K562 (cell line): ENCODE results near the gene BCL2L13. TPM values are rescaled to one million over a fixed set of nuclear protein-coding genes. Genes with fewer than 3 reads are reported as not detected.
A peak's percentile ranks its signal among the peaks of the same experiment; 100 is the strongest.

Experiments
- ASH1L ChIP-seq: fragments of 450-650 bp; IDR thresholded peaks from 2 replicates; pipeline ENCODE4 v1.6.1; 2018; ENCODE audit warnings: borderline replicate concordance, mild to moderate bottlenecking, low read depth; ENCODE audit not compliant: partially characterized antibody
- MTA1 ChIP-seq: fragments of 450-650 bp; IDR thresholded peaks from 2 replicates; pipeline ENCODE4 v1.6.1; 2017; ENCODE audit warnings: borderline replicate concordance
- MYC ChIP-seq, 2 experiments: fragments of 250-450 bp in 1 of 2; sonication (Bioruptor Pico) in 1 of 2; IDR thresholded peaks; 2 replicates each; pipeline versions ENCODE4 v1.5.1 to v1.6.1; 2012 to 2021; ENCODE audit warnings: low read depth in 2 of 2, borderline replicate concordance in 1 of 2, improper control_type of control experiment in 1 of 2, low read length in 1 of 2, mild to moderate bottlenecking in 1 of 2, moderate library complexity in 1 of 2
- NCOA2 ChIP-seq, 2 experiments: fragments of 450-650 bp; IDR thresholded peaks; 2 replicates each; pipeline ENCODE4 v1.6.1; 2018; ENCODE audit warnings: mild to moderate bottlenecking in 2 of 2, moderate library complexity in 1 of 2; ENCODE audit not compliant: partially characterized antibody in 2 of 2
- PTBP1 ChIP-seq: fragments of 200-400 bp; formaldehyde crosslinking; IDR thresholded peaks from 2 replicates; pipeline ENCODE4 v1.6.1; 2017; ENCODE audit warnings: low read depth, low read length
- SMARCA5 ChIP-seq: fragments of 450-650 bp; IDR thresholded peaks from 2 replicates; pipeline ENCODE4 v1.6.1; 2016
- SREBF1 ChIP-seq: fragments of 150-350 bp; IDR thresholded peaks from 2 replicates; pipeline ENCODE4 v1.6.1; 2014; ENCODE audit warnings: antibody characterized with exemption, low read depth, low read length, borderline replicate concordance
- STAT5B ChIP-seq: fragments of 250-450 bp; sonication (Bioruptor Pico); IDR thresholded peaks from 2 replicates; pipeline ENCODE4 v1.8.0; 2021; ENCODE audit warnings: mild to moderate bottlenecking, inconsistent platforms
- XRCC5 ChIP-seq: fragments of 200-400 bp; formaldehyde crosslinking; IDR thresholded peaks from 2 replicates; pipeline ENCODE4 v1.6.1; 2017; ENCODE audit warnings: low read depth, mild to moderate bottlenecking, low read length
- ZBTB1 ChIP-seq: sonication (generic); formaldehyde crosslinking; IDR thresholded peaks from 2 replicates; pipeline ENCODE4 v1.8.1; 2023; ENCODE audit warnings: missing genetic modification reagents, low read depth, mild to moderate bottlenecking, borderline replicate concordance
- ZNF76 ChIP-seq: fragments of 250-450 bp; sonication (Bioruptor Pico); IDR thresholded peaks from 2 replicates; pipeline ENCODE4 v1.4.0; 2020; ENCODE audit warnings: mild to moderate bottlenecking, moderate library complexity, borderline replicate concordance
- polyA plus RNA-seq, 8 experiments: library from polyadenylated mRNA; depleted of rRNA in 4 of 8; stranded (reverse) in 5 of 8; unstranded in 3 of 8; fragments of >200 nt; fragmentation: Nextera tagmentation in 2 of 8; fragmentation: Illumina TruSeq in 1 of 8; extraction: Ambion mirVana in 2 of 8; extraction: Trizol in 1 of 8; gene quantifications; 2 replicates each; pipeline versions ENCODE4 v1.2.1 to v1.2.3, GENCODE V29; 2011 to 2014; ENCODE audit warnings: inconsistent platforms in 1 of 8, missing spikeins in 1 of 8
- total RNA-seq, 7 experiments: library from RNA; depleted of rRNA in 6 of 7; stranded (reverse); fragments of >200 nt in 6 of 7; fragmentation: Illumina TruSeq in 2 of 7; extraction: Trizol in 2 of 7; gene quantifications; 2 replicates each; pipeline versions ENCODE4 v1.2.1 to v1.2.3, GENCODE V29; 2011 to 2021; ENCODE audit warnings: low replicate concordance in 1 of 7
- TF ChIP-seq, protein P1 (sequence below): fragments of 200-600 bp; sonication (generic); IDR thresholded peaks from one replicate; pipeline ENCODE4 v1.6.1; 2012; ENCODE audit warnings: mild to moderate bottlenecking, low read depth, low read length, inconsistent platforms
- TF ChIP-seq, protein P2 (sequence below): sonication (generic); formaldehyde crosslinking; IDR thresholded peaks from 2 replicates; pipeline ENCODE4 v1.4.0; 2020; ENCODE audit warnings: mild to moderate bottlenecking, missing genetic modification reagents

BCL2L13 gene
- total and polyA plus RNA-seq, 9 of the 15 experiments (the other 6 are each of a cell fraction or from before 2014, with no cell fraction given), result 41.5 to 63.4 (median 56.5) TPM

DNA sequence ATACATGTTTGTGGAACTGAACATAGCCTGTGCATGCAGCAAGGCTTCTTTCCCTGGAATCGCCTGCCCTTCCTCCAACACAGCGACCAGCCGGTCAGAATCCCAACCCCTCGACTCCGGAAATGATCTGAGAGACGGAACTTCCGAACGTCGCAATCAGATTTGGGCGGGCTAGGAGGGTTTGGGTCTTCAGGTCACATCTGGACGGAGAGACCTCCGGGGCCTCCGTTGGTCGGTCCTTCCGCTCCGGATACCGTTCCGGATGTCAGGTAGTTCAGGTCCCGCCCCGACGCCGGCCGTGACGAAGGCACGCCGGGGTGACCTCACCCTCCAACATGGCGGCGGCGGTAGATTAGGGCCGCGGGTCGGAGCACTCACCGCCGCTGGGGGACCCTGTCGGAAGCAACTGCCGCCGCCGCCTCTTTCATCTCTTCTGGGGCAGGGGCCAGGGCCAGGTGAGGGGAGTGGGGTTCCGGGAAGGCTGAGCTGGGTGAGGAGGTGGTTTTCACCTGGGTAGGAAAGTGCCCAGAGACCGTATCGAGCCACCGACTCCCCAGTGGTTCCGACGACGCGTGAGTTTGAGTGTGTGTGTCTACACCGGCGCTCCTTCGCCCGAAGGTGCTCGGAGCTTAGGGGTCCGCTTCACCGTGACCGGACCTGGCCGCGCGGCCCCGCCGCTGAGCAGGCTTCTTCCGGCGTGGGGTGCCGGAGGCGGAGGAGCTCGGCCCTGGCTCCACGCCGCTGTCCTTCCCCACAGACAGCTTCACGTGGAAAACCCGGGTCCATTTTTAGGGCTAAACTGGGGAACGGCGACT lies at the start of gene BCL2L13 (continued):
- TF ChIP-seq, protein P1, sequence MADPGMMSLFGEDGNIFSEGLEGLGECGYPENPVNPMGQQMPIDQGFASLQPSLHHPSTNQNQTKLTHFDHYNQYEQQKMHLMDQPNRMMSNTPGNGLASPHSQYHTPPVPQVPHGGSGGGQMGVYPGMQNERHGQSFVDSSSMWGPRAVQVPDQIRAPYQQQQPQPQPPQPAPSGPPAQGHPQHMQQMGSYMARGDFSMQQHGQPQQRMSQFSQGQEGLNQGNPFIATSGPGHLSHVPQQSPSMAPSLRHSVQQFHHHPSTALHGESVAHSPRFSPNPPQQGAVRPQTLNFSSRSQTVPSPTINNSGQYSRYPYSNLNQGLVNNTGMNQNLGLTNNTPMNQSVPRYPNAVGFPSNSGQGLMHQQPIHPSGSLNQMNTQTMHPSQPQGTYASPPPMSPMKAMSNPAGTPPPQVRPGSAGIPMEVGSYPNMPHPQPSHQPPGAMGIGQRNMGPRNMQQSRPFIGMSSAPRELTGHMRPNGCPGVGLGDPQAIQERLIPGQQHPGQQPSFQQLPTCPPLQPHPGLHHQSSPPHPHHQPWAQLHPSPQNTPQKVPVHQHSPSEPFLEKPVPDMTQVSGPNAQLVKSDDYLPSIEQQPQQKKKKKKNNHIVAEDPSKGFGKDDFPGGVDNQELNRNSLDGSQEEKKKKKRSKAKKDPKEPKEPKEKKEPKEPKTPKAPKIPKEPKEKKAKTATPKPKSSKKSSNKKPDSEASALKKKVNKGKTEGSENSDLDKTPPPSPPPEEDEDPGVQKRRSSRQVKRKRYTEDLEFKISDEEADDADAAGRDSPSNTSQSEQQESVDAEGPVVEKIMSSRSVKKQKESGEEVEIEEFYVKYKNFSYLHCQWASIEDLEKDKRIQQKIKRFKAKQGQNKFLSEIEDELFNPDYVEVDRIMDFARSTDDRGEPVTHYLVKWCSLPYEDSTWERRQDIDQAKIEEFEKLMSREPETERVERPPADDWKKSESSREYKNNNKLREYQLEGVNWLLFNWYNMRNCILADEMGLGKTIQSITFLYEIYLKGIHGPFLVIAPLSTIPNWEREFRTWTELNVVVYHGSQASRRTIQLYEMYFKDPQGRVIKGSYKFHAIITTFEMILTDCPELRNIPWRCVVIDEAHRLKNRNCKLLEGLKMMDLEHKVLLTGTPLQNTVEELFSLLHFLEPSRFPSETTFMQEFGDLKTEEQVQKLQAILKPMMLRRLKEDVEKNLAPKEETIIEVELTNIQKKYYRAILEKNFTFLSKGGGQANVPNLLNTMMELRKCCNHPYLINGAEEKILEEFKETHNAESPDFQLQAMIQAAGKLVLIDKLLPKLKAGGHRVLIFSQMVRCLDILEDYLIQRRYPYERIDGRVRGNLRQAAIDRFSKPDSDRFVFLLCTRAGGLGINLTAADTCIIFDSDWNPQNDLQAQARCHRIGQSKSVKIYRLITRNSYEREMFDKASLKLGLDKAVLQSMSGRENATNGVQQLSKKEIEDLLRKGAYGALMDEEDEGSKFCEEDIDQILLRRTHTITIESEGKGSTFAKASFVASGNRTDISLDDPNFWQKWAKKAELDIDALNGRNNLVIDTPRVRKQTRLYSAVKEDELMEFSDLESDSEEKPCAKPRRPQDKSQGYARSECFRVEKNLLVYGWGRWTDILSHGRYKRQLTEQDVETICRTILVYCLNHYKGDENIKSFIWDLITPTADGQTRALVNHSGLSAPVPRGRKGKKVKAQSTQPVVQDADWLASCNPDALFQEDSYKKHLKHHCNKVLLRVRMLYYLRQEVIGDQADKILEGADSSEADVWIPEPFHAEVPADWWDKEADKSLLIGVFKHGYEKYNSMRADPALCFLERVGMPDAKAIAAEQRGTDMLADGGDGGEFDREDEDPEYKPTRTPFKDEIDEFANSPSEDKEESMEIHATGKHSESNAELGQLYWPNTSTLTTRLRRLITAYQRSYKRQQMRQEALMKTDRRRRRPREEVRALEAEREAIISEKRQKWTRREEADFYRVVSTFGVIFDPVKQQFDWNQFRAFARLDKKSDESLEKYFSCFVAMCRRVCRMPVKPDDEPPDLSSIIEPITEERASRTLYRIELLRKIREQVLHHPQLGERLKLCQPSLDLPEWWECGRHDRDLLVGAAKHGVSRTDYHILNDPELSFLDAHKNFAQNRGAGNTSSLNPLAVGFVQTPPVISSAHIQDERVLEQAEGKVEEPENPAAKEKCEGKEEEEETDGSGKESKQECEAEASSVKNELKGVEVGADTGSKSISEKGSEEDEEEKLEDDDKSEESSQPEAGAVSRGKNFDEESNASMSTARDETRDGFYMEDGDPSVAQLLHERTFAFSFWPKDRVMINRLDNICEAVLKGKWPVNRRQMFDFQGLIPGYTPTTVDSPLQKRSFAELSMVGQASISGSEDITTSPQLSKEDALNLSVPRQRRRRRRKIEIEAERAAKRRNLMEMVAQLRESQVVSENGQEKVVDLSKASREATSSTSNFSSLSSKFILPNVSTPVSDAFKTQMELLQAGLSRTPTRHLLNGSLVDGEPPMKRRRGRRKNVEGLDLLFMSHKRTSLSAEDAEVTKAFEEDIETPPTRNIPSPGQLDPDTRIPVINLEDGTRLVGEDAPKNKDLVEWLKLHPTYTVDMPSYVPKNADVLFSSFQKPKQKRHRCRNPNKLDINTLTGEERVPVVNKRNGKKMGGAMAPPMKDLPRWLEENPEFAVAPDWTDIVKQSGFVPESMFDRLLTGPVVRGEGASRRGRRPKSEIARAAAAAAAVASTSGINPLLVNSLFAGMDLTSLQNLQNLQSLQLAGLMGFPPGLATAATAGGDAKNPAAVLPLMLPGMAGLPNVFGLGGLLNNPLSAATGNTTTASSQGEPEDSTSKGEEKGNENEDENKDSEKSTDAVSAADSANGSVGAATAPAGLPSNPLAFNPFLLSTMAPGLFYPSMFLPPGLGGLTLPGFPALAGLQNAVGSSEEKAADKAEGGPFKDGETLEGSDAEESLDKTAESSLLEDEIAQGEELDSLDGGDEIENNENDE, result no peak
- 0 out of 2 replicates have a peak, but pooled peaks have one; percentile 53 for TF ChIP-seq MTA1
- TF ChIP-seq STAT5B (CRISPR knock-in tag), result no peak
- TF ChIP-seq ZBTB1 (CRISPR knock-in tag), result no peak; the same call in 1 of the 2 replicates
- no peak; the same call in 1 of the 2 replicates for TF ChIP-seq SMARCA5
- TF ChIP-seq MYC (IDR thresholded peaks at IDR 0.05; ENCODE audit: low read depth, low read length), result peak; percentile 77
- TF ChIP-seq MYC (CRISPR knock-in tag; IDR thresholded peaks at IDR 0.05; ENCODE audit: borderline replicate concordance, low read depth), result peak; percentile 83
- TF ChIP-seq, protein P2, sequence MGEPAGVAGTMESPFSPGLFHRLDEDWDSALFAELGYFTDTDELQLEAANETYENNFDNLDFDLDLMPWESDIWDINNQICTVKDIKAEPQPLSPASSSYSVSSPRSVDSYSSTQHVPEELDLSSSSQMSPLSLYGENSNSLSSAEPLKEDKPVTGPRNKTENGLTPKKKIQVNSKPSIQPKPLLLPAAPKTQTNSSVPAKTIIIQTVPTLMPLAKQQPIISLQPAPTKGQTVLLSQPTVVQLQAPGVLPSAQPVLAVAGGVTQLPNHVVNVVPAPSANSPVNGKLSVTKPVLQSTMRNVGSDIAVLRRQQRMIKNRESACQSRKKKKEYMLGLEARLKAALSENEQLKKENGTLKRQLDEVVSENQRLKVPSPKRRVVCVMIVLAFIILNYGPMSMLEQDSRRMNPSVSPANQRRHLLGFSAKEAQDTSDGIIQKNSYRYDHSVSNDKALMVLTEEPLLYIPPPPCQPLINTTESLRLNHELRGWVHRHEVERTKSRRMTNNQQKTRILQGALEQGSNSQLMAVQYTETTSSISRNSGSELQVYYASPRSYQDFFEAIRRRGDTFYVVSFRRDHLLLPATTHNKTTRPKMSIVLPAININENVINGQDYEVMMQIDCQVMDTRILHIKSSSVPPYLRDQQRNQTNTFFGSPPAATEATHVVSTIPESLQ (CRISPR knock-in tag), result peak; percentile 88; the same call in 1 of the 2 replicates
- TF ChIP-seq ASH1L, result no peak
- TF ChIP-seq XRCC5, result no peak; the same call in 1 of the 2 replicates
- TF ChIP-seq SREBF1, result no peak
- TF ChIP-seq PTBP1, result no peak
- no peak for TF ChIP-seq ZNF76
- no peak for TF ChIP-seq NCOA2 (IDR thresholded peaks at IDR 0.05; ENCODE audit: partially characterized antibody in 2 of 2)
